Left lung (tissue), 10 donors: Measurements from ENCODE around the gene DCTN3. TPM values are rescaled to one million over a fixed set of nuclear protein-coding genes. Genes with fewer than 3 reads are reported as not detected.

ENCODE experiments used
- ATAC-seq: fragments of 200-7000 bp; cut with Tn5 transposase; one replicate; pipeline ENCODE4 v1.9.1; 2020; ENCODE audit warnings: moderate library complexity
- DNase-seq, 4 donors: peaks; one replicate each; pipeline ENCODE4 v3.0.0-alpha.2; 2013 to 2020
- H3K27ac ChIP-seq, 2 donors: fragments of 200-600 bp; sonication (generic) in 1 of 2; one replicate each; pipeline versions ENCODE4 v1.5.0 to v1.8.0; 2020 to 2021
- H3K27me3 ChIP-seq, 2 donors: fragments of 200-600 bp; sonication (generic) in 1 of 2; one replicate each; pipeline versions ENCODE4 v1.5.0 to v1.8.0; 2020 to 2021
- H3K36me3 ChIP-seq, 2 donors: fragments of 200-600 bp; sonication (generic) in 1 of 2; one replicate each; pipeline versions ENCODE4 v1.5.0 to v1.8.0; 2020 to 2021
- H3K4me1 ChIP-seq, 2 donors: fragments of 200-600 bp; one replicate each; pipeline ENCODE4 v1.8.0; 2021
- H3K4me3 ChIP-seq, 2 donors: fragments of 200-600 bp; sonication (generic) in 1 of 2; one replicate each; pipeline versions ENCODE4 v1.5.0 to v1.8.0; 2020 to 2021; ENCODE audit warnings: mild to moderate bottlenecking in 1 of 2
- H3K9me3 ChIP-seq, 2 donors: fragments of 200-600 bp; sonication (generic) in 1 of 2; one replicate each; pipeline versions ENCODE4 v1.5.0 to v1.8.0; 2020 to 2021
- CTCF ChIP-seq, 2 donors: fragments of 200-600 bp; sonication (generic) in 1 of 2; IDR thresholded peaks; one replicate each; pipeline versions ENCODE4 v1.5.0 to v1.8.0; 2021; ENCODE audit warnings: antibody characterized with exemption in 2 of 2
- intact Hi-C, 2 donors: fragments of 100-400 bp; cut with DNase I; formaldehyde crosslinking; loops; one replicate each; pipeline versions ENCODE4 v1.11.2 to v1.14.2; 2022
- polyA plus RNA-seq, 6 donors: library from polyadenylated mRNA; unstranded; fragments of 120-200 nt; gene quantifications; one replicate each; pipeline ENCODE4 v1.2.1, GENCODE V29; 2013; ENCODE audit not compliant: insufficient read length in 6 of 6
- total RNA-seq, 2 donors: library from RNA; stranded (reverse); fragmentation: NEBNext Ultra II Directional; extraction: Animal tissue kit (Norgen Biotek cat#: 25700); gene quantifications; one replicate each; pipeline ENCODE4 v1.2.1, GENCODE V29; 2021
- donor health status: DM: no; HTN: yes; CAD: no.
- donor health status: DM: no; HTN: no; CAD: no.

Gene DCTN3
- total and polyA plus RNA-seq, 8 donors = 69.8 to 111 (median 91.4) TPM

GRCh38 chr9:34664281-34665066 is 44.2 kb upstream of the DCTN3 start:
- ATAC-seq = peak; percentile 46
- peak; percentile 56 to 88 (median 69) for DNase-seq

GRCh38 chr9:34663303-34663605 is 43.0 kb upstream of the DCTN3 start:
- Histone ChIP-seq H3K27me3 (no peaks in the 10 kb centered on the region), H3K36me3 (no peaks in the 10 kb centered on the region), H3K4me3 (no peak overlapping the region), H3K9me3 (no peaks in the 10 kb centered on the region), H3K27ac (no peak overlapping the region), H3K4me1 (peaks cover 0 to 25% of the 10 kb centered on the region in 2 donors)
- DNase-seq = no peak
- no peak for ATAC-seq
- intact Hi-C loops = no loop called here
- no peak for TF ChIP-seq CTCF (IDR thresholded peaks at IDR 0.05)

More at GRCh38 chr9:34664281-34665066, 44.2 kb upstream of the DCTN3 start:
- H3K9me3 ChIP-seq = peaks cover 0 to under 1% of the 10 kb centered on the region in 2 donors
- intact Hi-C loops = no loop called here
- H3K4me3 ChIP-seq = peak overlapping the region; percentile 62 to 68
- TF ChIP-seq CTCF (IDR thresholded peaks at IDR 0.05) = peak; percentile 56 to 72
- no peaks in the 10 kb centered on the region for H3K27me3 ChIP-seq
- H3K4me1 ChIP-seq = peaks cover 0 to 25% of the 10 kb centered on the region in 2 donors
- H3K27ac ChIP-seq = peak overlapping the region; percentile 76 to 98
- H3K36me3 ChIP-seq = peaks cover 0 to 3% of the 10 kb centered on the region in 2 donors

- Histone ChIP-seq H3K36me3 (no peaks in the 10 kb centered on the region), H3K4me1 (peaks cover 0 to 25% of the 10 kb centered on the region in 2 donors), H3K4me3 (no peak within 1 kb of the TSS), H3K9me3 (no peaks in the 10 kb centered on the region), H3K27ac (no peak within 1 kb of the TSS), H3K27me3 (no peaks in the 10 kb centered on the region)
- no peak for TF ChIP-seq CTCF (IDR thresholded peaks at IDR 0.05)
- ATAC-seq = no peak
- DNase-seq = no peak
- intact Hi-C loops = no loop called here
Observed at GRCh38 chr9:34662526-34663302, 42.4 kb upstream of the DCTN3 start, which contains the start of gene CCL27. Gene CCL27, minus strand, starts transcription at chr9:34662657. Its CDS starts 24 bp downstream, at chr9:34662633.

- Histone ChIP-seq H3K36me3 (no peaks in the 10 kb centered on the region), H3K4me1 (peaks cover 4 to 9% of the 10 kb centered on the region in 2 donors), H3K9me3 (no peaks in the 10 kb centered on the region), H3K27me3 (no peaks in the 10 kb centered on the region), H3K4me3 (no peak overlapping the region), H3K27ac (no peak overlapping the region)
- no peak for TF ChIP-seq CTCF (IDR thresholded peaks at IDR 0.05)
- ATAC-seq (no peak), DNase-seq (no peak)
- intact Hi-C loops = no loop called here
Observed at GRCh38 chr9:34659592-34660253, 39.4 kb upstream of the DCTN3 start.

GRCh38 chr9:34658461-34658860 is 38.2 kb upstream of the DCTN3 start:
- Histone ChIP-seq H3K36me3 (no peaks in the 10 kb centered on the region), H3K4me3 (no peak overlapping the region), H3K9me3 (no peaks in the 10 kb centered on the region), H3K4me1 (peaks cover 8 to 11% of the 10 kb centered on the region in 2 donors), H3K27ac (no peak overlapping the region), H3K27me3 (no peaks in the 10 kb centered on the region)
- TF ChIP-seq CTCF (IDR thresholded peaks at IDR 0.05) = no peak
- no peak for ATAC-seq
- no peak for DNase-seq
- intact Hi-C loops = no loop called here
